ENCODE results near the gene SHROOM3.

Gene SHROOM3

GRCh38 chr4:76579596-76580375 is 144.8 kb downstream of the SHROOM3 start:
- no peak for DNase-seq (ENCODE audit: low read depth)
- no peak overlapping the region for H3K4me3 ChIP-seq (ENCODE audit: low read depth, low read length)
- TF ChIP-seq CTCF (IDR thresholded peaks at IDR 0.05; ENCODE audit: low read depth, low read length) (no peak), POLR2A (IDR thresholded peaks at IDR 0.05; ENCODE audit: extremely low read depth, insufficient read length) (no peak), MAX (IDR thresholded peaks at IDR 0.05; ENCODE audit: low read depth, low read length) (no peak), MYC (IDR thresholded peaks at IDR 0.05; ENCODE audit: low read depth, low read length) (no peak)

- TF ChIP-seq POLR2A (IDR thresholded peaks at IDR 0.05; ENCODE audit: extremely low read depth, insufficient read length) = no peak
- no peak for TF ChIP-seq CTCF (IDR thresholded peaks at IDR 0.05; ENCODE audit: low read depth, low read length)
- TF ChIP-seq MYC (IDR thresholded peaks at IDR 0.05; ENCODE audit: low read depth, low read length) = no peak
- no peak for TF ChIP-seq MAX (IDR thresholded peaks at IDR 0.05; ENCODE audit: low read depth, low read length)
- no peak overlapping the region for H3K4me3 ChIP-seq (ENCODE audit: low read depth, low read length)
- no peak for DNase-seq (ENCODE audit: low read depth)
Measured at GRCh38 chr4:76581077-76581962, 146.3 kb downstream of the SHROOM3 start.

- H3K4me3 ChIP-seq (ENCODE audit: low read depth, low read length) = no peak overlapping the region
- no peak for DNase-seq (ENCODE audit: low read depth)
- TF ChIP-seq CTCF (IDR thresholded peaks at IDR 0.05; ENCODE audit: low read depth, low read length) = no peak
- no peak for TF ChIP-seq MYC (IDR thresholded peaks at IDR 0.05; ENCODE audit: low read depth, low read length)
- TF ChIP-seq MAX (IDR thresholded peaks at IDR 0.05; ENCODE audit: low read depth, low read length) = no peak
- TF ChIP-seq POLR2A (IDR thresholded peaks at IDR 0.05; ENCODE audit: extremely low read depth, insufficient read length) = no peak
Measured at GRCh38 chr4:76582074-76582816, 147.2 kb downstream of the SHROOM3 start.

GRCh38 chr4:76582817-76583087 is 147.7 kb downstream of the SHROOM3 start:
- TF ChIP-seq MAX (IDR thresholded peaks at IDR 0.05; ENCODE audit: low read depth, low read length) (no peak), CTCF (IDR thresholded peaks at IDR 0.05; ENCODE audit: low read depth, low read length) (no peak), MYC (IDR thresholded peaks at IDR 0.05; ENCODE audit: low read depth, low read length) (no peak), POLR2A (IDR thresholded peaks at IDR 0.05; ENCODE audit: extremely low read depth, insufficient read length) (no peak)
- H3K4me3 ChIP-seq (ENCODE audit: low read depth, low read length) = no peak overlapping the region
- DNase-seq (ENCODE audit: low read depth) = no peak

GRCh38 chr4:76584241-76585152 is 149.5 kb downstream of the SHROOM3 start:
- TF ChIP-seq POLR2A (IDR thresholded peaks at IDR 0.05; ENCODE audit: extremely low read depth, insufficient read length) (no peak), MYC (IDR thresholded peaks at IDR 0.05; ENCODE audit: low read depth, low read length) (no peak), CTCF (IDR thresholded peaks at IDR 0.05; ENCODE audit: low read depth, low read length) (no peak), MAX (IDR thresholded peaks at IDR 0.05; ENCODE audit: low read depth, low read length) (no peak)
- DNase-seq (ENCODE audit: low read depth) = no peak
- H3K4me3 ChIP-seq (ENCODE audit: low read depth, low read length) = no peak overlapping the region

Data from NB4 (cell line).